C4-2B (cell line): ENCODE data around the gene LRRC73.
"Not testable (repeated sequence)": the region's sequence is repeated elsewhere in the genome, so short reads cannot be mapped to it uniquely, and the experiment has no call there.

Source experiments
- CTCF ChIP-seq: fragments of 450-650 bp; conservative IDR thresholded peaks from 2 replicates; pipeline ENCODE4 v1.5.1; 2017; ENCODE audit warnings: mild to moderate bottlenecking
- ZFX ChIP-seq: fragments of 450-650 bp; IDR thresholded peaks from 2 replicates; pipeline ENCODE4 v1.6.1; 2017

GRCh38 chr6:43467265-43467664 lies 42.9 kb downstream of the LRRC73 start:
- not testable (repeated sequence) for TF ChIP-seq CTCF, ZFX
